ENCODE results near the gene MYRF. TPM values are rescaled to one million over a fixed set of nuclear protein-coding genes. Genes with fewer than 3 reads are reported as not detected.

The MYRF gene
- total RNA-seq, 4 donors from 2014 or later: 18.2 to 80.9 (median 49.9) TPM

GRCh38 chr11:61766353-61766841, 14.0 kb downstream of the MYRF start:
- H3K36me3 ChIP-seq: no peaks in the 10 kb centered on the region

GRCh38 chr11:61768376-61769076, 16.1 kb downstream of the MYRF start:
- no peak for TF ChIP-seq POLR2A (IDR thresholded peaks at IDR 0.05)
- TF ChIP-seq CTCF (IDR thresholded peaks at IDR 0.05): no peak
- Histone ChIP-seq H3K9me3 (no peaks in the 10 kb centered on the region), H3K27me3 (no peaks in the 10 kb centered on the region), H3K27ac (no peak overlapping the region), H3K36me3 (no peaks in the 10 kb centered on the region), H3K4me1 (no peaks in the 10 kb centered on the region), H3K4me3 (no peak overlapping the region)
- no peak for DNase-seq

More at GRCh38 chr11:61766353-61766841, 14.0 kb downstream of the MYRF start:
- Histone ChIP-seq H3K4me3 (no peak overlapping the region), H3K4me1 (no peaks in the 10 kb centered on the region), H3K27me3 (no peaks in the 10 kb centered on the region), H3K9me3 (no peaks in the 10 kb centered on the region), H3K27ac (no peak overlapping the region)
- DNase-seq: no peak
- TF ChIP-seq POLR2A (IDR thresholded peaks at IDR 0.05) (no peak), CTCF (IDR thresholded peaks at IDR 0.05) (no peak)

GRCh38 chr11:61769169-61769920, 16.9 kb downstream of the MYRF start:
- no peaks in the 10 kb centered on the region for H3K4me1 ChIP-seq
- no peak for DNase-seq
- H3K27me3 ChIP-seq: no peaks in the 10 kb centered on the region
- H3K4me3 ChIP-seq: no peak overlapping the region
- TF ChIP-seq POLR2A (IDR thresholded peaks at IDR 0.05) (no peak), CTCF (IDR thresholded peaks at IDR 0.05) (no peak)
- no peaks in the 10 kb centered on the region for H3K9me3 ChIP-seq
- H3K36me3 ChIP-seq: no peaks in the 10 kb centered on the region
- H3K27ac ChIP-seq: no peak overlapping the region

GRCh38 chr11:61769946-61770683, 17.7 kb downstream of the MYRF start:
- Histone ChIP-seq H3K4me3 (no peak overlapping the region), H3K27me3 (no peaks in the 10 kb centered on the region)

More at GRCh38 chr11:61769946-61770683, 17.7 kb downstream of the MYRF start:
- no peaks in the 10 kb centered on the region for H3K4me1 ChIP-seq
- no peak for TF ChIP-seq CTCF (IDR thresholded peaks at IDR 0.05)
- no peak for TF ChIP-seq POLR2A (IDR thresholded peaks at IDR 0.05)
- no peak for DNase-seq
- H3K36me3 ChIP-seq: no peaks in the 10 kb centered on the region
- no peak overlapping the region for H3K27ac ChIP-seq
- no peaks in the 10 kb centered on the region for H3K9me3 ChIP-seq
